Effector memory CD8-positive, alpha-beta T cell (primary cell): Measurements from ENCODE around the gene NUP188.

Experiments
- ATAC-seq: fragments of 150-1000 bp; cut with Tn5 transposase; replicated peaks from 2 replicates; pipeline ENCODE4 v1.10.0; 2021; ENCODE audit warnings: mild to moderate bottlenecking, moderate library complexity
- DNase-seq, 3 experiments: peaks; one replicate each; pipeline ENCODE4 v3.0.0; 2021
- H3K27ac Mint-ChIP-seq, 2 donors: one replicate each; pipeline ENCODE4 v1.8.0; 2022; ENCODE audit warnings: mild to moderate bottlenecking in 2 of 2, mixed read lengths in 2 of 2, moderate library complexity in 2 of 2
- H3K27me3 Mint-ChIP-seq, 2 donors: one replicate each; pipeline ENCODE4 v1.8.0; 2022; ENCODE audit warnings: mixed read lengths in 2 of 2
- H3K36me3 Mint-ChIP-seq: one replicate; pipeline ENCODE4 v1.8.0; 2022; ENCODE audit warnings: mild to moderate bottlenecking, moderate library complexity, mixed read lengths; ENCODE audit not compliant: insufficient read depth
- H3K4me1 Mint-ChIP-seq, 2 donors: one replicate each; pipeline ENCODE4 v1.8.0; 2022; ENCODE audit warnings: low read depth in 2 of 2, mixed read lengths in 2 of 2
- H3K4me3 Mint-ChIP-seq, 2 donors: one replicate each; pipeline ENCODE4 v1.8.0; 2022; ENCODE audit warnings: mild to moderate bottlenecking in 2 of 2, mixed read lengths in 2 of 2, moderate library complexity in 2 of 2
- H3K9me3 Mint-ChIP-seq, 2 donors: one replicate each; pipeline ENCODE4 v1.8.0; 2022; ENCODE audit warnings: mixed read lengths in 2 of 2

The NUP188 gene

DNA sequence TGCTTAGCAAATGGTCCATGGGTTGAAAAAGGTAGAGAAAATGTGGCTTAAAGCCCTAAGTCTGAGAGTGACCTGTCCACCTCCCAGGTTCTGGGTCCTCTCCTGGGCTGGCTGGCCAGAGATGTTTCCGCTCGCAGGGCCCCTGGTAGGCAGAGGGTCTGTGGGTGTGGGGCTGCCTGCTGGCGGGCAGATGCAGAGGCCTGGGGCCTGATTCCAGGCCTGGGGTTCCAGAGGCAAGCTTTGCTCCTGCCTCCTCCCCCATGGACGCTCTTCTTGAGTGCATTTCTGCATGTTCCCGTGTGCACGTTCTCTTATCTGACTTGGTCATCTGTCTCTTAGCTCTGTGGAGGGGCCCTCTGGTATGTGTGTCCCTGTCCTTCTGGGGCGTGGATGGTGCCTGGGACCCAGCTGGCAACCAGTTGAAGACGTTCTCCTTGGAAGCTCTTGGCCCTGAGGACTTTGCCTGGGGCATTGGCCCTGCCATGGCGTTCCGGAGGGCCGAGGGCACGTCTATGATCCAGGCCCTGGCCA, 92.7 kb downstream of the NUP188 start:
- Mint-ChIP-seq H3K27ac (peak overlapping the region in 1 of 2 donors; percentile 65), H3K27me3 (no peaks in the 10 kb centered on the region), H3K4me1 (peaks cover 33 to 35% of the 10 kb centered on the region in 2 donors), H3K36me3 (peaks cover 57% of the 10 kb centered on the region), H3K9me3 (no peaks in the 10 kb centered on the region), H3K4me3 (no peak overlapping the region)
- DNase-seq (no peak), ATAC-seq (no peak)

DNA sequence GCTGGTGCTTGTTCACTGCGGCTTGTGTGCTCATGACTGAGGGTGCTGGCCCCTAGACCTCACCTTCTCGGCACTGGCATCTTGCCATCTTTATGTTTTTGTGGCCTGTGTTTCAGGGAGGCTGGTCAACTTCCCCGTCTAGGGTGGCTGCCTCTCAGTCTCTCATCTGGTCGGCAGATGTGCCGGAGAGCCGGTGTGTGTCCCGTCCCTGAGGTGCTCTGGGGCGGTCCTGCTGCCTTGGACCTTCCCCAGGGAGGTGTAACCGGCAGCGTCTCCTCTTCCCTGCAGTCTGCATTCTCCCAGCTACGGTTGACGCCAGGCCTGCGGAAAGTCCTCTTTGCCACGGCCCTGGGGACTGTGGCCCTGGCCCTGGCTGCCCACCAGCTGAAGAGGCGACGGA, 94.5 kb downstream of the NUP188 start:
- H3K36me3 Mint-ChIP-seq: peaks cover 57% of the 10 kb centered on the region
- H3K9me3 Mint-ChIP-seq: no peaks in the 10 kb centered on the region

DNA sequence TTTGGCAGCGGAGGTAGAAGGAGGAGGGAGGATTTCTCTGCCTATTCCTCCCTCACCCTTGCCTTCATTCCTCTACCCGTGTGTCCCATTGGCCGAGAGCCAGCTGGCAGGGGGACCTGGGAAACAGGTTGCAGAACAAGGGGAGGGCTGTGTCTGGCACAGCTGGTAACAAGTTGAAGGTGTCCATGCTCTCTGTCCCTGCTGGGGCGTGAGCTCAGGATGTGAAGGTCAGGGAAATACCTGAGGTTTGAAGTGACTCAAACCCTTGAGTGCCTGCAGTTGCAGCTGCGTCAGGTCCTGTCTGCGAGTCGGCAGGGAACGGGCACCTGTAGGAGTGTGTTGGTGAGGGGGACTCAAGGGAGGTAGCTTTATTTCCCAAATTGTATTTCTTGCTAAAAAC, 105.1 kb downstream of the NUP188 start:
- Mint-ChIP-seq H3K27ac (no peak overlapping the region), H3K36me3 (peaks cover 70% of the 10 kb centered on the region), H3K27me3 (no peaks in the 10 kb centered on the region), H3K4me3 (no peak overlapping the region), H3K9me3 (no peaks in the 10 kb centered on the region), H3K4me1 (no peaks in the 10 kb centered on the region)
- DNase-seq (no peak), ATAC-seq (no peak)

More for the DNA sequence above, 94.5 kb downstream of the NUP188 start:
- Mint-ChIP-seq H3K27ac (peak overlapping the region in 1 of 2 donors; percentile 15), H3K27me3 (no peaks in the 10 kb centered on the region), H3K4me1 (peaks cover 22 to 24% of the 10 kb centered on the region in 2 donors), H3K4me3 (no peak overlapping the region)
- DNase-seq (no peak), ATAC-seq (no peak)

DNA sequence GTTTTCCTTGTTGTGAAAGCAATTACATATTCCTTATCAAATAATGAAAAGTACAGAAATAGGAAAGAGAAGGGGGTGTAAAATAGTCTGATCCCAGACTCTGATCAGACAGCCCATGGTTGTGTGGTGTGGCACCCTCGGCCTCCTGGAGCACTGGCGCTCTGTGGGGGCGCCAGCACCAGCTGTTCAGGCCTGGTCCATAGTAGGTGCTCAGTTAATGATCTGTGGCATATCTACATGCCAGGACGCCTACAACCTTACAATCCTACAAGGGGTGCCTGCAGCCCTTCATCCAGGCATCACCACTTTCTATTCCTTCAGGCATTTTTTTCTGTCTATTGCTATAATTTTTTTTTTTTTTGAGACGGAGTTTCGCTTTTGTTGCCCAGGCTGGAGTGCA, 105.5 kb downstream of the NUP188 start:
- Mint-ChIP-seq H3K27me3 (no peaks in the 10 kb centered on the region), H3K9me3 (no peaks in the 10 kb centered on the region), H3K4me1 (no peaks in the 10 kb centered on the region), H3K27ac (no peak overlapping the region), H3K36me3 (peaks cover 69% of the 10 kb centered on the region), H3K4me3 (no peak overlapping the region)
- no peak for ATAC-seq
- no peak for DNase-seq

DNA sequence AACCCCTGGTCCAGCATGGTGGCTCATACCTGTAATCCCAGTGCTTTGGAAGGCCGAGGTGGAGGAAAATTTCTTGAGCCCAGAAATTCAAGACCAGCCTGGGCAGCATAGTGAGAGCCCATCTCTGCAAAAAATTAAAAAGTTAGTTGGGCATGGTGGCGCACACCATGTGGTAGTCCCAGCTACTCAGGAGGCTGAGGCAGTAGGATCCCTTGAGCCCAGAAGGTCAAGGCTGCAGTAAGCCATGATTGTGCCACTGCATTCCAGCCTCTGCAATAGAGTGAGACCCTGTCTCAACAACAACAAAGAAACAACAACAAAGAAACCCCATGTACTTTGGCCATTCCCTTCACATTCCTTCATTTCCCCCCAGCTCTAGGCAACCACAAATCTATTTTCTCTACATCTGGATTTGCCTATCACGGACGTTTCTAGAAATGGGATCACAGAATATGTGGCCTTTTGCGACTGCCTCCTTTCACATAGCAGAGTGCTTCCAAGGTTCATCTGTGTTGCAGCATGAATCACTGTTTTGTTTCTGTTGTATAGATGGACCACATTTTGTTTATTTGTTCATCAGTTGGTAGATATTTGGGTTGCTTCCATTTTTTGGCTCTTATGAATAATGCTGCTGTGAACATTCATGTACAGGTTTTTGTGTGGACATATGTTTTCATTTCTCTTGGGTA, 106.8 kb downstream of the NUP188 start:
- Mint-ChIP-seq H3K4me1 (no peaks in the 10 kb centered on the region), H3K36me3 (peaks cover 65% of the 10 kb centered on the region), H3K27ac (no peak overlapping the region), H3K4me3 (no peak overlapping the region), H3K27me3 (no peaks in the 10 kb centered on the region), H3K9me3 (no peaks in the 10 kb centered on the region)
- no peak for DNase-seq
- ATAC-seq: no peak
